ENCODE results near the gene RNASEH2A.

GRCh38 chr19:12789904-12790619 lies 16.3 kb upstream of the RNASEH2A start:
- TF ChIP-seq CTCF (conservative IDR thresholded peaks at IDR 0.05; ENCODE audit: low read depth, low read length) (no peak), EZH2 (IDR thresholded peaks at IDR 0.05; ENCODE audit: low read length, unreplicated experiment) (no peak), EZH2phosphoT487 (IDR thresholded peaks at IDR 0.05; ENCODE audit: borderline replicate concordance, low read length) (peak; percentile 90)
